HG02973 (cell line): ENCODE results near the gene LITAFD.
"Not testable (repeated sequence)": the region's sequence is repeated elsewhere in the genome, so short reads cannot be mapped to it uniquely, and the experiment has no call there.

Experiments
- ATAC-seq: cut with Tn5 transposase; IDR thresholded peaks from one replicate; pipeline ENCODE4 v1.9.1; 2021; ENCODE audit warnings: moderate library complexity; ENCODE audit not compliant: unreplicated experiment

Gene LITAFD

DNA sequence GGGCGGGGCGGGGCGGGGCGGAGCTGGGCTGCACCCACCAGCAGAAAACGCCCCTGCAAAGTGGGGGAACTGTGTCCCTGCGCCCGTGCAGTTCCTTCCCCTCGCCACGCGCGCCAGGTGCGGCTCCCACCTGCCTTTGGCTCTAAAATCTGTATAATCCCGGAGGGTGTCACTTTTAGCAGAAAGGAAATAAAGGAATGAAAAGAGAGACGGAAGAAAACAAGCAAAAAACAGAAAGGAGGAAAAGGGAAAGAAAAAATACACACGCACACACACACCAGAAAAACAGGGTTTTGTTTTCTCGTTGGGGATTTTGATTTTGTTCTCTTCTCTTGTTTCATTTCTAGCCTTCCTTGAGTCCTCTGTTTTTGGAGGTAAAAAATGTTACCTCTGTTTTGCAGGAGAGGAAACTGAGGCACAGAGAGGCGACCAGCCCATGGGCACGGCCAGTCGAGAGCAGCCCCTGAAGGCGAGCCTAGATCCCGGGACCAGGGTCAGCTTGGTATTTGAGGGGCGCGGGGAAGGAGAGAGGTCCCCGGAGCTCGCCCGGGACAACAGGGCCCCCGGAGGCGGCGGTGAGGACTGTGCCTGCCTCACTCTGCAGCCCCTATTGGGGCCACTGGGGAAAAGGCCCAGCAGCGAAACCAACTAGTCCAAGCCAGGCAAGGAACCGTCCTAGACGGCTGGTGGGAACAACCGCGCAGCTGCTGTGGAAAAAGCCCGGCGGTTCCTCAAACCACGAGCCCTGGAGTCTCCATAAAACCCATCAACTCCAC is 12.8 kb upstream of the LITAFD start:
- ATAC-seq: no peak

DNA sequence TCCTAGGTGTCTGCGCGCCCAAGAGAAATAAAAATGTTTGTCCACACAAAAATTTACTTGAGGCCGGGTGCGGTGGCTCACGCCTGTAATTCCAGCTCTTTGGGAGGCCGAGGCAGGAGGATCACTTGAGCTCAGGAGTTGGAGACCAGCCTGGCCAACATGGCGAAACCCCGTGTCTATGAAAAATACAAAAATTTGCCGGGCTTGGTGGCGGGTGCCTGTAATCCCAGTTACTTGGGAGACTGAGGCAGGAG is 12.2 kb upstream of the LITAFD start:
- not testable (repeated sequence) for ATAC-seq

DNA sequence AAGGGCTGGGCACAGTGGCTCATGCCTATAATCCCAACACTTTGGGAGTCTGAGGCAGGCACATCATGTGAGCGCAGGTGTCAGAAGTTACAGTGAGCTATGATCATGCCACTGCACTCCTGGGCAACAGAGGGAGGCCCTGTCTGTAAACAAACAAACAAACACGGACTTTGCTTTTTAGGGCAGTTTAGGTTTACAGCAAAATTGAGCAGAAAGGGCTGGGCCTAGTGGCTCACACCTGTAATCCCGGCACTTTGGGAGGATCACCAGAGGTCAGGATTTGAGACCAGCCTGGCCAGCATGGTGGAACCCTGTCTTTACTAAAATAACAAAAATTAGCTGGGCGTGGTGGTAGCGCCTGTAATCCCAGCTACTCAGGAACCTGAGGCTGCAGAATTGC is 10.1 kb upstream of the LITAFD start:
- ATAC-seq: no peak

DNA sequence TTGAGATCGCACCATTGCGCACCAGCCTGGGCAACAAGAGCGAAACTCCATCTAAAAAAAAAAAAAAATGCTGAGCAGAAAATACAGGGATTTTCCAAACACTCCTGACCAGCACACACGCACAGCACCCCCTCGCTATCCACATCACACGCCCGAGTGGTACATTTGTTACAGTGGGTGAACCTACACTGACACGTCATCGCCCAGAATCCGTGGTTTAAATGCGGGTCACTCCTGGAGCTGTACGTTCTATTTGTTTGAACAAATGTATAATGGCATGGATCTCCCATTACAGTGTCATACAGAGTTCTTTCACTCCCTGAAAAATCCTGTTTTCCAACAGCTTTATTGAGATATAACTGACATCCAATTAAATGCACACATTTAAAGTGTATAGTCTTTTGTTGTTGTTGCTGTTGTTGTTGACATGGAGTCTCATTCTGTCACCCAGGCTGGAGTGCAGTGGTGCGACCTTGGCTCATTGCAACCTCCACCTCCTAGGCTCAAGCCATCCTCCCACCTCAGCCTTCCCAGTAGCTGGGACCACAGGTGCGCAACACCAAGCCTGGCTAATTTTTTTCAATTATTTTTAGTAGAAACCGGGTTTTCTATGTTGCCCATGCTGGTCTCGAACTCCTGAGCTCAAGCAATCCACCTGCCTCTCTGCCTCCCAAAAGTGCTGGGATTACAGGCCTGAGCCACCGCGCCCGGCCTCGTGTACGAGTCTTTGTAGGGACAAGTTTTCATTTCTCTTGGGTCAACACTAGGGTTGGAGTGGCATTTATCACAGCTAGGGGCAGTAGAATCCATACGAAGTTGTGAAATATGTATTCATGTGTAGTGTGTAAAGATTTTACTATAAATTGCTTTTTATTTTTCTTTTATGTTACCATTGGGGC is 8.9 kb upstream of the LITAFD start:
- ATAC-seq: no peak

DNA sequence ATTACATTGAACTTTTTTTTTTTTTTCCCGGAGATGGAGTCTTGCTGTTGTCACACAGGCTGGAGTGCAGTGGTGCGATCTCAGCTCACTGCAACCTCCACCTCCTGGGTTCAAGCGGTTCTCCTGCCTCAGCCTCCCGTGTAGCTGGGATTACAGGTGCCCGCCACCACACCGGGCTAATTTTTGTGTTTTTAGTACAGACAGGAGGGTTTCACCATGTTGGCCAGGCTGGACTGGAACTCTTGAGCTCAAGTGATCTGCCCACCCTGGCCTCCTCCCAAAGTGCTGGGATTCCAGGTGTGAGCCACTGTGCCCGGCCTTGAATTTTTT is 8.3 kb upstream of the LITAFD start:
- ATAC-seq: not testable (repeated sequence)

DNA sequence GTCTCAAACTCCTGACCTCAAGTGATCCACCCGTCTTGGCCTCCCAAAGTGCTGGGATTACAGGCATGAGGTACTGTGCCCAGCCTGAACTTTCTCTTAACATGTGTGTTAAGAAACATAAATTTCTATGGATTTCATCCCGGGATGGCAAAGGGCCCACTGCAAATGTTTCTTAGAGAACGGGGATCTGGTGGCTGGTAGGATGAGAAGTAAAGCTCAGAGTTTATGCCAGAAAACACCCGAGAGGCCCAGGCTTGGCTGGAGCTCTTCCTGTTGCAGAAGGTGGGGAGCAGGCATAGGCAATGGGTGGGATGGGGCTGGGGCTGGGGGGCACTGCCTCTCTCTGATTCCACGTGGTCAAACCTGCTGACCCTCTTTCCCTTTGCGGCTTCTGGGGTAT is 7.8 kb upstream of the LITAFD start:
- ATAC-seq: no peak

DNA sequence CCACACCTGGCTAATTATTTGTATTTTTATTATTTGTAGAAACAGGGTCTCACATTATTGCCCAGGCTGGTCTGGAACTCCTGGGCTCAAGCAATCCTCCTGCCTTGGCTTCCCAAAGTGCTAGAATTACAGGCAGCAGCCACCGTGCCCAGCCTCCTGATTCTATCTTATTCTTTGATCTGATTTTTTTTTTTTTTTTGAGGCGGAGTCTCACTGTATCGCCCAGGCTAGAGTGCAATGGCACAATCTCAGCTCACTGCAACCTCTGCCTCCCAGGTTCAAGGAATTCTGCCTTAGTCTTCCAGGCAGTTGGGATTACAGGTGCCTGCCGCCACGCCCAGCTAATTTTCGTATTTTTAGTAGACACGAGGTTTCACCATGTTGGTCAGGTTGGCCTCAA is 6.8 kb upstream of the LITAFD start:
- ATAC-seq: not testable (repeated sequence)

DNA sequence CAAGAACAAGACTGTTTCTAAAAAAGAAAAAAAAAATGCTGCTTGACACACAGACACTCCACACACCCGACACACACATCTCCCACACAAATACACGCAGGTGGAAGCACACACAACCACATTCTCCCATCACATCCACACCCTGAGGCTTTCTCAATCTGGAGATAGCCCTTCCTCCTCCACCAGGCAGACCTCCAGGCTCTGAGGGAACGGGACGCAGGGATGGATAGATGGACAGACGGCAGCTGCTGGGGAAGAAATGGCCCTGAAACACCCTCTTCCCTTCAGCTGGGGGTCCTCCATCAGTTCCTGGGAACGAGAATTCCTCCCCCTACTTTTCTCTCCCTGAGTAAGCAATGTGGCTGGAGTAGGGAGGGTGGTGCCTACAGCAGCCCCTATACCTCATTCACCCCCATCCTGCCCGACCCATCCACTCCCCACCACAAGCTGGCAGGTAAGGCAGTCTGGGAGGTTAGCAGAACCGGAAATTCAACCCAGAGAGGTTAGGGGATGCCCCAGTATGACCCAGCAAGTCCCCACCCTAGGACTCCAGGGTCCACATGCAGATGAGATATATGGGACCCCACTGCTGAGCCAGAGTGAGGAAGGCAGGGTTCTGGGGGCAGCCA is 4.1 kb upstream of the LITAFD start:
- ATAC-seq: no peak

DNA sequence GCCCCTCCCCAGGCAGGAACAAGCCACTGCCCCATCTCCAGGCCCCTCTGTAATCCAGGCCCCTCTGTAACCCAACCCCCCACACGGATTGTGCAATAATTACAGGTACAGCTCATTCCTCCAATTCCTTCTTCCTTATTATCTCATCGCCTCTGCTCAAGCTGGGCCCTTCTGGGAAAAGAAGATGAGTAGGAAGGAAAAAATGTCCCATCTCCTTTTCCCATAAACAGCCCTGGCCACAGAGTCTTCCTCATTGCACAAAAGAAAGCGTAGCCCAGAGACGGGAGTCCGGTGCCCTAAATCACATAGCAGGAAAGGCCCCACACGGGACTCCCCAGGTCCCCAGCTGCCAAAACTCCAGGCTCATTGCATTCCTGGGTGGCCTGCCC is 3.6 kb upstream of the LITAFD start:
- no peak for ATAC-seq

DNA sequence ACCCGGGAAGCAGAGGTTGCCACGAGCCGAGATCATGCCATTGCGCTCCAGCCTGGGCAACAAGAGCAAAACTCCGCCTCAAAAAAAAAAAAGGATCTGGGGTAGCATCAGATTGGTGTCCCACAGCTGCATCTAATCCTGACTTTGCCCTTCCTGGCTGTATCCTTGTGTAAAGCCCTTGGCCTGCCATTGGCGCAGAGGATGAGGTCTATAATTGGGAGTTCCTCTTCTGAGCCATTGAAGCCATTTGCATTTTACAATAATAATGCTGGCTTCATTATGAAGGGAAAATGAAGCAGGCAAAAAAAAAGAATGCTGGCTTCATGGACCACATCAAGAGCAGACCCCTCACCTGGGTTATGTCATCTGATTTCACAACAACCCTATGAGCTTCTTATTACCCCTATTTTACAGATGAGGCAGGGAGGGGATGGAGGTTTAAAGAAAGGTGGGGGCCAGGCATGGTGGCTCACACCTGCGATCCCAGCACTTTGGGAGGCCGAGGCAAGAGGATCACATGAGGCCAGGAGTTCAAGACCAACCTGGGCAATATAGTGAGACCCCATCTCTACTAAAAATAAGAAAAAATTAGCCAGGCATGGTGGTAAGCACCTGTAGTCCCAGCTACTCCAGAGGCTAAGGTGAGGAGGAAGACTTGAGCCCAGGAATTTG is 1.2 kb upstream of the LITAFD start:
- no peak for ATAC-seq

DNA sequence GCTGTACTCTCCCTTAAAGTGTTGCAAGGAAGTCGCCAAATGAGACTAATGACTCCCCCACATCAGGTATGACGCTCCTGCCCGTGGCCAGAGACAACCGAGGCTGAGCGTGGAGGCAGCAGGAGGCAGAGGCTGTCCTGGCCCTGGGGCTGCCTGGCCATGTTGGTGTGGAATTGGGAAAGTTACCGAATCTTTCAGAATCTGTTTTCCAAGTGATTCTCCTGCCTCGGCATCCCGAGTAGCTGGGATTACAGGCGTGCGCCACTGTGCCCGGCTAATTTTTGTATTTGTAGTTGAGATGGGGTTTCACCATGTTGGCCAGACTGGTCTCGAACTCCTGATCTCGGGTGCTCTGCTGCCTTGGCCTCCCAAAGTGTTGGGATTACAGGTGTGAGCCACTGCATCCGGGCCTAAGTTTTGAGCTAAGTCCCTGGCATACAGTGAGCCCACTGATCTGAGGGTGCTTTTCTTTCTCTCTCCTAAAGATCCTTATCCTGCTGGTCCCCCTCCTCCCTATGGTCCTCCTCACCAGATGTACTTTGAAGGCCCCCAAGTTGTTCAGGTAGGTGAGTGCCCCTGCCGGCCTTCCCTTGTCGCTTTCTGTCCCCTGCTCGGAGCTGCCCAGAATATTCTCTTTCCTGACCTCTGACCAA is 700 bp downstream of the LITAFD start:
- no peak for ATAC-seq

DNA sequence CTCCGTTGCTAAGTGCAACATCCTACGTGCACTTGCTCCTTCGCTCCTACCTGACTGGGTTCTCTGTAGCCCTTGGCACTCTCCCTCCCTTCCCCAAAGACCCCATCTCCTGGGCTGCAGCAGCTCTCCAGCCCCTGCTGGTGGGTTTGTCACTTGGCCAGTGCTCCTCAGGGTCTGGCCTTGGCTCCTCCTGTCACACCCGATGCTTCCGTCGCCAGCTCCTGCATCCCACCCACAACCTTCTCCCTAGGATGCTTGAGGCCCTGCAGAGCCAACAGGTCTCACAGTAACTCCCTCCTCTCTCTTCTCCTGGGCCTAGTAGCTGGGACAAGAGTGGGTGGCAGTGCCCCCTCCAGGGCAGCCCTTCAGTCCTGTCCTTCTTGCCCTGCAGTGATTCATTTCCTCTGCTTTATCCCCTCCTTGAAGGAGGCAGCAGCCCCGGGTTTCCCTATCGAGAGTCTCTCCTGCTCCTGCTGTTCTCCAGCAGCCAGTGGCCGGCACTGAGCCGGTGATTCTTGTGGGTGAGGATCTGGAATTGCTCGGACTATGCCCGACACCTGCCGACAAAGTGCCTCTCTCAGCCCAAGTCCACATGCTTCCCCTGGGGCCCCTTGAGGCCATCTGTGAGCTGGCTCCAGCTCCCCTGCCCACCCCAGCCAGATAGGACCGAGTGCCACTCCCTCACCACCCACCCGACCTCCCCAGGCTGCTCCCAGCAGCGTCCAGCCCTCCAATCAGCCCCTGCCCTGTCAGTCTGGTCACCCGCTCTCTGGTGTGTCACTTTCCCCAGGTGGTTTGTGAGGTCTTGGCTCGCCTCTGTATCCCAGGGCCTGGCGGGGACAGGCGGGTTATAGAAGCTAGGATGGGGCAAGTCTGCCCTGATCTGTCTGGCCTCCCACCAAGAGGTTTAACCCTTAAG is 3.8 kb downstream of the LITAFD start:
- ATAC-seq: no peak

DNA sequence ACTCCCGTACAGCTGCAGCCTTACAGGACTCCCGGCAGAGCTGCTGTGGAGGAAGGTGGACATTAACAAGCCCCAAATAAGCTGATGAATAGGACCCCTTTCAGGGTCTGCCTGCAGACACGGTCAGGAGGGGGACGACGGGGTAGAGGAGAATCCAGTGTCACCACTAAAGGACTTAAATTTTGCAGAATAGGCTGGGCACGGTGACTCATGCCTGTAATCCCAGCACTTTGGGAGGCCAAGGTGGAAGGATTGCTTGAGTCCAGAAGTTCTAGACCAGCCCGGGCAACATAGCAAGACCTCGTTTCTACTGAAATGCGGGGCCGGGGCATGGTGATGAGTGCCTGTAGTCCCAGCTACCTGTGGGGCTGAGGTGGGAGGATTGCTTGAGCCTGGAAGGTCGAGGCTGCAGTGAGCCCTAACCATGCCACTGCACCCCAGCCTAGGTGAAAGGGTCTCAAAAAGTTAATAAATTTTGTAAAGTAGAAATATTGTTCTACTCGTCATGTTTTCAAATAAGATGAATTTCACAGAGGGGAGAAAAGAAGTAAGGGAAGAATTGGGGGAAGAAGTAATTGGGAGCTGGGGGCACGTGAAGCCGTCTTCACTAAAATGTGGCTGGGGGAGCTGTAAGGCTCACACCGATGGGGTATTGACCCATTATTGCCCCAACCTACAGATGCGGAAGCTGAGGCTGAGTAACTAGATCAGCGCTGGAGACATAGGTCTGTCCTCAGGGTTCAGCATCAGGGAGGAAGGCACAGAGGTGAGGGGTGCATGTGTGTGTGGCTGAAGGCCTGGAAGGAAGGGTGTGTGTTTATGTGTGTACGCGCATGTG is 4.7 kb downstream of the LITAFD start:
- no peak for ATAC-seq

DNA sequence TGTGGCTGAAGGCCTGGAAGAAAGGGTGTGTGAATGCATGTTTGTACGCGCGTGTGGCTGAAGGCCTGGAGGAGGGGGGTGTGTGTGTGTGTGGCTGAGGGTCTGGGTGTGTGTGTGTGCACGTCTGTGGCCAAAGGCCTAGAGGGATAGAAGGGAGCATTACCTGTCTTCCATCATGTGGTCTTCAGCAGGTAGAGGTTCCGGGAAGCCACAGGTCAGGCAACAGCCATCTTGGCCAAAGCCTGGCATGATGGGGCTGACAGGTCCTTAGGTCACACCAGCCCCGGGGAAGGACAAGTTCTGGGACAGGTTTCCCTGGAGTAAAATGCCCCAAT is 5.2 kb downstream of the LITAFD start:
- ATAC-seq: no peak

DNA sequence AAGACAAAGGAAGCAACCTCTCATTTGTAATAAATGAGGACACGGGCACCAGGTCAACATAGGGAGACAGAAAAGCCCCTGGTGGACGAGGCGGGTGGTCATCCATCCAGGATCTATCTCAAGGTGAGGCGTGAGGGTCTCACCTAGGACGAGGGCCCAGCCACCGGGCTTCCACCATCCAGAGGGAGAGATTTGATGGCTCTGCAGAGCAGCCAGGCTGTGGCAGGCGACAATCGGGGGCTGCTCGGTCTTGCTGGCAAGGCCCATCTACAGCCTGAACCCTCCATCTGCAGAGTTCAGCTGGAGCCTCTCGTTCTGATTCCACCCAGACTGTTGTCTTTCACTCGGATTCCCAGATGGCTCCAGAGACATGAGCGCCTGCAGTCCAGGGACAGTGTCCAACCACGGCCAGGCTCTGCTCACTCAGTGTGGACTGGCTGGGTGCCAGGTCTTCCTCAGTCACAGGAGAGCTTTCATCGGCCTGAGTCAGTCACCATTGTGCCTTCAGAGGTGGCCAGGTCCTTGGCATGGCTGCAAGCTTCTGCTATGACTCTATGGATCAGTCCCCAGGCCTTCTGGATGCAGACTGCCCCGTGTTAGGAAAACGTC is 5.9 kb downstream of the LITAFD start:
- no peak for ATAC-seq

DNA sequence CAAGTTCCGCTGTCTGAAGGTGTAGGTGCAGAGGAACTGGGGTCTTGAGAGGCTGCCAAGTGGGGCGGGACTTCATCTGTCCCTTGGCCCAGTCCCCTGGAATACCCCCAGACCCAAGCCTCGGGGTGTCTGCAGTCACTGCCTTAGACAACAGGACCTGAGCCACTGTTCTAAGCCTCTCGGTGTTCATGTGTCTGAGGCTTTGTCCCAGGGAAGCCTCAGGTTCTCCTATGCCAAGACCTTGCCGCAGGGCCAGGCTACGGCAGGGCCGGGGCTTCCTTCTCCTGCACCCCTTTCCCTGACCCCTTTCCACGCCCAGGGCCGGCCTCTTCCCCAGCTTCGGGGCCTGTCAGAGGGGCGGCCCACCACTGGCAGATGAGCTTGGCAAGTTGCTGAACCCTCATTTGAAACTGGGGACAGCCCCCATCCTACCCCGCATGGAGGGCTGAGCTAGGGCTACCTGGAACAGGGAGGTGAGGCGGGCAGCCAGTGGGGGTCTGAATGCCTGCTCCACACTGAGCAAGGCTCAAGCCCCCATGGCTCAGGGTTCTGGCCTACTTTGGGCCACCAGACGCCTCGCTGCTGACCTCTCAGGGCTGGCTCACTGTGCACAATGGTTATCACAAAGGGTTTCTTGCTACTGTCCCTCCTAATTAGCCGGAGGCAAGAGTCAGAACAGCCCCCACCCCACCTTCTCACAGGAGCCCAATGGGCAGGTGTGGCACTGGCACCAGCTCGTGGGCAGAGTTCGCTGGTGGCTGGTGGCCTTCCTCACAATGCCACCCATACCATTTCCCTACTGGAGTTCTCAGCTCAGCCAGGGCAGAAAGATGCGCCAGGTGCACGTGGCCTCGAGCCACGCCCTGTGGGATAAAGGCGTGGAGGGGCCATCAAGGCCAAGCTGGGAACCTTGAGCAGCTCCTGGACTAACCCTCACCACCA is 7.1 kb downstream of the LITAFD start:
- ATAC-seq: no peak

DNA sequence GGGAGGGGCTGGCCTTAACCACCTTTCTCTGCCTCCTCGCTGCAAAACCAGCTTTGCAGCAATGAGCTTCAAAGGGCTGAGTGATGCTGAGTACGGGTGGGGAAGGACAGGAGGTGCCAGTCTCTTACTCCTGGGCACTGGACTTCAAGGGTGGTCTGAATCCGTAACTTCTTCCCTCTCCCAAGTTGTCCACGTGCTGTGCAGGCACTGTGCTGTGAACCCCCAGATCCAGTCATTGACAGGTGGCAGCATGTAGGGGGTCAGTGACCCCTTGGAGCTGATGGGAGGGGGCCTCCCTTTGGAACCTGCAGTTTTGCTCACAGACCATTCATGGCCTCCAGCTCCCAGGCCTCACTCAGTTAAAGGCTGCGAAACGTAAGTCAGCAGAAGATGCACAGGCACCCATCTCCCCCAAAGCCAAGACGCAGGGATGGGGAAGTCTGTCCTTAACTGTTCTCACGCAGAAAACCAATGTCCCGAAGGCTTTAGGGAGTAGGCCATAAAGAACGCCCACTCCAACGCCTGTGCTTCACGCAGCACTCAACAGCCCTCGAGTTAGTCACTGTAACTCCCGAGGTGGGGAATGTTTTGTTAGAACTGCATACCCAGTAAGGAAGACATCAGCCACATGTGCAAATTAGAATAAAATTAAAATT is 7.9 kb downstream of the LITAFD start:
- ATAC-seq: no peak
